ENCODE measurements around the gene SCFD2.

The SCFD2 gene

GRCh38 chr4:53130896-53131561 lies 234.8 kb downstream of the SCFD2 start:
- H3K27me3 ChIP-seq (ENCODE audit: control insufficient read depth, insufficient read depth, low read length): no peaks in the 10 kb centered on the region
- H3K4me2 ChIP-seq (ENCODE audit: low read length): no peak overlapping the region
- no peaks in the 10 kb centered on the region for H3K9me3 ChIP-seq (replicated peaks; ENCODE audit: low read length)
- H3K4me3 ChIP-seq (ENCODE audit: low read length): no peak overlapping the region
- no peaks in the 10 kb centered on the region for H3K36me3 ChIP-seq (ENCODE audit: insufficient read depth, low read length)
- H3K4me1 ChIP-seq (ENCODE audit: control insufficient read depth, insufficient read depth, low read length): no peaks in the 10 kb centered on the region
- H3K9ac ChIP-seq (ENCODE audit: low read depth, low read length): no peak overlapping the region

DNA sequence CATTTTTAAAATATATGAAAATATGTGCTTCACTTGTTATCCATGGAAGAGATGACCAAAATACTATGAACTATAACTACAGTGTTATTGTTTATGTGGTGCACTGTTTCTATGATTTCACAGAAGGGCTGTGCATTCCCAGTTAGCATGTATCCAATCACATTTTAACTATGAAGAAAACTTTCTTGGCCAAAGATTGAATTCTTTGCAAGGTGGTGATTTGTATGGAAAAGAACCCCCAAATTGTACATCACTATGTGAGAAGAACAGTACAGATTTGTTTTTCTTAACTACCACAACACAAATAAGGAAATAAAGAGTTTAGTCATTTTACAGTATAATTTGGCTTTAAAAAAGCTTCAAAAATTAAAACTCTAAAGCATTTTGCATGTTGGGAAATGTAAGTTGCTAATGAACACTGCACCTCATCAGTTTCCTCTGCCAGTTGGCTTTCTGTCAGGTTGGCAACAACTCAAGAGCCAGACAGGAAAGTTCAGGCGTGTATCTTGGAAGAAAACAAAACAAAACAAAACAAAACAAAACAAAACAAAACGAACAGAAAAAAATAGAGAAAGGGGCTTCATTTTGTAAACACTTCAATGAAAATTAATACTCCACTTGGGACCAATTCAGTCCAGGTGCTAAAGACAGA lies 237.0 kb downstream of the SCFD2 start:
- Histone ChIP-seq H3K36me3 (ENCODE audit: insufficient read depth, low read length) (no peaks in the 10 kb centered on the region), H3K4me1 (ENCODE audit: control insufficient read depth, insufficient read depth, low read length) (no peaks in the 10 kb centered on the region), H3K9ac (ENCODE audit: low read depth, low read length) (no peak overlapping the region), H3K4me2 (ENCODE audit: low read length) (no peak overlapping the region), H3K27me3 (ENCODE audit: control insufficient read depth, insufficient read depth, low read length) (no peaks in the 10 kb centered on the region), H3K4me3 (ENCODE audit: low read length) (no peak overlapping the region), H3K9me3 (replicated peaks; ENCODE audit: low read length) (no peaks in the 10 kb centered on the region)

GRCh38 chr4:53128231-53128630 lies 237.6 kb downstream of the SCFD2 start:
- Histone ChIP-seq H3K27me3 (ENCODE audit: control insufficient read depth, insufficient read depth, low read length) (no peaks in the 10 kb centered on the region), H3K9me3 (replicated peaks; ENCODE audit: low read length) (no peaks in the 10 kb centered on the region), H3K9ac (ENCODE audit: low read depth, low read length) (no peak overlapping the region), H3K4me2 (ENCODE audit: low read length) (no peak overlapping the region), H3K4me1 (ENCODE audit: control insufficient read depth, insufficient read depth, low read length) (no peaks in the 10 kb centered on the region), H3K4me3 (ENCODE audit: low read length) (no peak overlapping the region), H3K36me3 (ENCODE audit: insufficient read depth, low read length) (no peaks in the 10 kb centered on the region)

- H3K27me3 ChIP-seq (ENCODE audit: control insufficient read depth, insufficient read depth, low read length): no peaks in the 10 kb centered on the region
Measured at GRCh38 chr4:53127365-53127764, 238.5 kb downstream of the SCFD2 start.

DNA sequence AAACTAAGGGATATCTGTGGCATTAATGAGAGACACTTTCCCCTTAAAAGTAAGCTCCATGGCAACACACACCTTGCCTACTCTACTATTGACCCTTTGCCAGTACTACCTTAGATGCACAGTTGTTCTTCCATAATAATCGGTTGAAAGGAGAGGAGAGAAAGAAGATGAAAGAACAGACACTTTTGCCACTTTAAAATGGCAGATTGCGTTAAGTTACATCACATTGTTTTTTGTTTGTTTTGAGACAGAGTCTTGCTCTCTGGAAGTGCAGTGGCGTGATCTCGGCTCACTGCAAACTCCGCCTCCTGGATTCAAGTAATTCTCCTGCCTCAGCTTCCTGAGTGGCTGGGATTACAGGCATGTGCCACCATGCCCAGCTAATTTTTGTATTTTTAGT lies 239.8 kb downstream of the SCFD2 start:
- H3K4me2 ChIP-seq (ENCODE audit: low read length): no peak overlapping the region
- no peaks in the 10 kb centered on the region for H3K4me1 ChIP-seq (ENCODE audit: control insufficient read depth, insufficient read depth, low read length)
- no peaks in the 10 kb centered on the region for H3K9me3 ChIP-seq (replicated peaks; ENCODE audit: low read length)
- H3K4me3 ChIP-seq (ENCODE audit: low read length): no peak overlapping the region
- H3K9ac ChIP-seq (ENCODE audit: low read depth, low read length): no peak overlapping the region
- no peaks in the 10 kb centered on the region for H3K27me3 ChIP-seq (ENCODE audit: control insufficient read depth, insufficient read depth, low read length)
- H3K36me3 ChIP-seq (ENCODE audit: insufficient read depth, low read length): no peaks in the 10 kb centered on the region

More at GRCh38 chr4:53127365-53127764, 238.5 kb downstream of the SCFD2 start:
- Histone ChIP-seq H3K36me3 (ENCODE audit: insufficient read depth, low read length) (no peaks in the 10 kb centered on the region), H3K9me3 (replicated peaks; ENCODE audit: low read length) (no peaks in the 10 kb centered on the region), H3K4me1 (ENCODE audit: control insufficient read depth, insufficient read depth, low read length) (no peaks in the 10 kb centered on the region), H3K9ac (ENCODE audit: low read depth, low read length) (no peak overlapping the region), H3K4me3 (ENCODE audit: low read length) (no peak overlapping the region), H3K4me2 (ENCODE audit: low read length) (no peak overlapping the region)

DNA sequence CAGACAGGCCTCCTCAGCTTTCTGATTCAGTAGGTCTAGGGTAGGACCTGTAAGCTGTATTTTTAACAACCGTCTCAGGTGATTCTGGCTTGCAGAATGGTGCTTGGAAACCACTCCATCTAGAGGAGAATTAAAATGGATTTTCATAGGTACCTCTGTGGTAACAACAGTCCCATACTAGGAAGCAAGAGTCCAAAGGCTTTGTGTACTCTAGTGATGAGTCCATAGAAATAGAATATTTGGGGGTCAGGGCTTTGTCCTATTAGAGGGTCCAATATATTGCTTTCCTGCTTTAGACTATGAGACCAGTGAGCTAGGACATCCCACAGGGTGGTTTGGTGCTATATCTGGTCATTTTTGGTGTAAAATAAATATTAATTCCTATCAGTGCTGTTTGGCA lies 242.0 kb downstream of the SCFD2 start:
- H3K9ac ChIP-seq (ENCODE audit: low read depth, low read length): no peak overlapping the region
- H3K4me2 ChIP-seq (ENCODE audit: low read length): no peak overlapping the region
- H3K27me3 ChIP-seq (ENCODE audit: control insufficient read depth, insufficient read depth, low read length): no peaks in the 10 kb centered on the region
- H3K9me3 ChIP-seq (replicated peaks; ENCODE audit: low read length): no peaks in the 10 kb centered on the region
- H3K4me3 ChIP-seq (ENCODE audit: low read length): no peak overlapping the region
- no peaks in the 10 kb centered on the region for H3K36me3 ChIP-seq (ENCODE audit: insufficient read depth, low read length)
- H3K4me1 ChIP-seq (ENCODE audit: control insufficient read depth, insufficient read depth, low read length): peaks cover 6% of the 10 kb centered on the region

DNA sequence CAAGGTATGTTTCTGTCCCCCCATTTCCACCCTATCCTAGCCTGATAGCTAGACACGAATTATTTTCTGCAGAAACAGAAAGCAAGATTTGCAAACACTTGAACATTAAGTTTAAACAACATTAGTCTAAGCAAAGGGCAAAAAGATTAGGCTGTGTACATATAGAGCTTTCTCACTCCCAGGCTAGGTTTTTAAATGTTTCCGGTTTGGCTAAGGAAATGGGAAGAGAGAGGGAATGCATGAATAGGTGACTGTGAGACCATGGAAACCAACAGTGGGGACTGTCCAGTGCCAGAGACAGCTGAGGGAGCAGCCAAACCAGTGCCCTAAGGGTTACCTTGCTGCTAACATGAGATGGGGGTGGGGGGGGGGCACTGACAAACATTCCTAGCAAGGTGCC lies 242.7 kb downstream of the SCFD2 start:
- no peak overlapping the region for H3K4me2 ChIP-seq (ENCODE audit: low read length)
- peaks cover 6% of the 10 kb centered on the region for H3K4me1 ChIP-seq (ENCODE audit: control insufficient read depth, insufficient read depth, low read length)
- H3K4me3 ChIP-seq (ENCODE audit: low read length): no peak overlapping the region
- H3K27me3 ChIP-seq (ENCODE audit: control insufficient read depth, insufficient read depth, low read length): no peaks in the 10 kb centered on the region
- no peaks in the 10 kb centered on the region for H3K36me3 ChIP-seq (ENCODE audit: insufficient read depth, low read length)
- H3K9ac ChIP-seq (ENCODE audit: low read depth, low read length): no peak overlapping the region
- no peaks in the 10 kb centered on the region for H3K9me3 ChIP-seq (replicated peaks; ENCODE audit: low read length)

DNA sequence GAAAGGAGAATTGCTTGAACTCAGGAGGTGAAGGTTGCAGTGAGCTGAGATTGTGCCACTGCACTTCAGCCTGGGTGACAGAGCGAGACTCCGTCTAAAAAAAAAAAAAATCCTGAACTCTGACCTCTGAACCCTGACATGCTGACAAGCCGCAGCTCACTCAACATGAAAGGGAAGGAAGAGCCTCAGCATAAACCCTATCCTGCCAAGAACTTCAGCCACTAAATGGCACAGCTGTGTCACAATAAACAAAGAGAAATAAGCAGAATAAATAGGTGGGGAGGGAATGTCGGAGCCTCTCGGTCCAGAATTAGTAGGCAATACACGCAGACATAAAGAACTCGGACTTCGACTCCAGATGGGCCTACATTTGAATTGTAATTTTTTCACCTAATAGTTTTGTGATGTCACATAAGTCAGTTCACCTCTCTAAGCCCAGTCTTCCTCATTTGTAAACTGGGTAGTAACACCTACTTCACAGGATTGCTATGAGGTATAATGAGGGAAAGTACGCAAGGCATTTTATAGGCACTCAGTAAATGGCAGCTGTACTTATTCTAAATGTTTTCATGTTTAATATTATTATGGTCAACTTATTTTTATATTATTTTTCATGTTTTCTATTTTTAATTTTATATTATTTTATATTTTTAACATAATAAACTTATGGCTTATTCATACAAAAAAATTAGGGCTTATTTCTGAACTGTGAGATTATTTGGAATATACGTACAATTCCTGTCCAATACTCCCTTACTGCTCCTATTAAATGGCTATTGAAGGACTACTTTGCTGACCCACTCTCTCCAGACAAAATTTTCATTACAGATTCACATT lies 243.4 kb downstream of the SCFD2 start:
- no peaks in the 10 kb centered on the region for H3K36me3 ChIP-seq (ENCODE audit: insufficient read depth, low read length)
- peaks cover 6% of the 10 kb centered on the region for H3K4me1 ChIP-seq (ENCODE audit: control insufficient read depth, insufficient read depth, low read length)

DNA sequence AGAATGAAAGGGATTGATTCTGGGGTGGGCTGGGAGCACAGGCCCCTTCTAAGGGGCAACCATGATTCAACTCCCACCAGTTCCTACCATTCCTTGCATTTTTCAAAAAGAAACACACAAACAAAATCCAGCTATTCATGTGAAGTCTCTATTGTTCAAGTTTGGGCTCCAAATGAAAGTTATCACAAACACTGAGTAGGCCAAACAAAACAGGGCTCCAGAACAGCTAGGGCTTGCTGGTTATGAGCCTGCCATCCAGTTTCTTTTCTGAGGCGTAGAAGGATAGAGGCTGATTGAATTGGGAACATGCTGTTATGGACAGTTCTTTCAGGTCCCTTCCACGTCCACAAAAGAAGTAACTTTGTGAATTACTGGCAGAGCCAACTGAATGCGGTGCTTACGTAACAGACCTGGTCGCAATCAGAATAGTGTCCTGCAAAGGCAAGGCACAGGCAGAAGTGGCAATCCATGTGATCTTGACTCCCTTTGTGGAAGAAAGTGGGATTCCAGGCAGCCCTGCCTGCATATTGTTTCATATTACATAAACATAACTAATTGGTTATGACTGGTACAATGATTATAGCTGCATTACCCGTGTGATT lies 244.5 kb downstream of the SCFD2 start:
- H3K27me3 ChIP-seq (ENCODE audit: control insufficient read depth, insufficient read depth, low read length): no peaks in the 10 kb centered on the region
- no peaks in the 10 kb centered on the region for H3K36me3 ChIP-seq (ENCODE audit: insufficient read depth, low read length)

More for the DNA sequence above, 243.4 kb downstream of the SCFD2 start:
- Histone ChIP-seq H3K4me3 (ENCODE audit: low read length) (no peak overlapping the region), H3K9ac (ENCODE audit: low read depth, low read length) (no peak overlapping the region), H3K9me3 (replicated peaks; ENCODE audit: low read length) (no peaks in the 10 kb centered on the region), H3K4me2 (ENCODE audit: low read length) (no peak overlapping the region), H3K27me3 (ENCODE audit: control insufficient read depth, insufficient read depth, low read length) (no peaks in the 10 kb centered on the region)

GRCh38 chr4:53120778-53121177 lies 245.1 kb downstream of the SCFD2 start:
- Histone ChIP-seq H3K4me2 (ENCODE audit: low read length) (no peak overlapping the region), H3K27me3 (ENCODE audit: control insufficient read depth, insufficient read depth, low read length) (no peaks in the 10 kb centered on the region), H3K4me3 (ENCODE audit: low read length) (no peak overlapping the region), H3K9ac (ENCODE audit: low read depth, low read length) (no peak overlapping the region), H3K36me3 (ENCODE audit: insufficient read depth, low read length) (no peaks in the 10 kb centered on the region), H3K9me3 (replicated peaks; ENCODE audit: low read length) (no peaks in the 10 kb centered on the region), H3K4me1 (ENCODE audit: control insufficient read depth, insufficient read depth, low read length) (peaks cover 6% of the 10 kb centered on the region)

More for the DNA sequence above, 244.5 kb downstream of the SCFD2 start:
- H3K4me3 ChIP-seq (ENCODE audit: low read length): no peak overlapping the region
- peaks cover 6% of the 10 kb centered on the region for H3K4me1 ChIP-seq (ENCODE audit: control insufficient read depth, insufficient read depth, low read length)
- H3K4me2 ChIP-seq (ENCODE audit: low read length): no peak overlapping the region
- H3K9me3 ChIP-seq (replicated peaks; ENCODE audit: low read length): no peaks in the 10 kb centered on the region
- H3K9ac ChIP-seq (ENCODE audit: low read depth, low read length): no peak overlapping the region

- Histone ChIP-seq H3K9me3 (replicated peaks; ENCODE audit: low read length) (no peaks in the 10 kb centered on the region), H3K4me1 (ENCODE audit: control insufficient read depth, insufficient read depth, low read length) (peaks cover 6% of the 10 kb centered on the region), H3K27me3 (ENCODE audit: control insufficient read depth, insufficient read depth, low read length) (no peaks in the 10 kb centered on the region), H3K4me3 (ENCODE audit: low read length) (no peak overlapping the region), H3K36me3 (ENCODE audit: insufficient read depth, low read length) (no peaks in the 10 kb centered on the region), H3K9ac (ENCODE audit: low read depth, low read length) (no peak overlapping the region), H3K4me2 (ENCODE audit: low read length) (peak overlapping the region; percentile 34)
Measured at GRCh38 chr4:53119680-53120079, 246.2 kb downstream of the SCFD2 start.
